Endothelial cell of umbilical vein (primary cell): ENCODE results near the gene ZNF438. TPM values are rescaled to one million over a fixed set of nuclear protein-coding genes. Genes with fewer than 3 reads are reported as not detected.

Experiments
- BruUV-seq: library from RNA; stranded (reverse); fragments of 400-500 nt; replicated peaks from 2 replicates; lab custom pipeline; 2021; lab: Mats Ljungman, UMichigan
- CTCF ChIA-PET: fragments of 300-600, 350-600 bp; sonication (Branson Sonifier 250); formaldehyde crosslinking; loops from one replicate; lab custom pipeline; 2021; ENCODE audit warnings: antibody characterized with exemption, inconsistent platforms; lab: Charles Lee
- POLR2A ChIA-PET: fragments of 300-600, 350-600 bp; sonication (Branson Sonifier 250); formaldehyde crosslinking; loops from one replicate; lab custom pipeline; 2021; ENCODE audit warnings: antibody characterized with exemption, inconsistent platforms; lab: Charles Lee
- DNase-seq: peaks from one replicate; pipeline ENCODE4 v3.0.0-alpha.2; 2011; ENCODE audit warnings: low read depth, low spot score
- FAIRE-seq: peaks from 2 replicates; lab custom pipeline; 2011; peaks lifted over from hg19 to GRCh38; lab: Jason Lieb, UNC
- H2AFZ ChIP-seq: 2 replicates; pipeline ENCODE4 v1.6.0; 2012; ENCODE audit warnings: low read depth, low read length, control low read depth, inconsistent platforms
- H3K27ac ChIP-seq: 2 replicates; pipeline ENCODE4 v1.5.1; 2011; ENCODE audit warnings: low read depth, mild to moderate bottlenecking, control low read depth, low read length, moderate library complexity; ENCODE audit not compliant: insufficient read depth
- H3K27me3 ChIP-seq, 2 experiments: 2 replicates each; pipeline versions ENCODE4 v1.6.0 to v1.6.1; 2011; ENCODE audit warnings: low read length in 2 of 2, mixed read lengths in 1 of 2; ENCODE audit not compliant: control insufficient read depth in 2 of 2, insufficient read depth in 2 of 2
- H3K36me3 ChIP-seq, 2 experiments: 2 replicates in 1 of 2; 3 replicates in 1 of 2; pipeline ENCODE4 v1.5.1; 2011; ENCODE audit warnings: low read length in 2 of 2, mild to moderate bottlenecking in 1 of 2, moderate library complexity in 1 of 2; ENCODE audit not compliant: control insufficient read depth in 2 of 2, insufficient read depth in 2 of 2; ENCODE audit errors: extremely low read depth in 1 of 2
- H3K4me1 ChIP-seq: 3 replicates; pipeline ENCODE4 v1.5.1; 2011; ENCODE audit warnings: mild to moderate bottlenecking, low read length; ENCODE audit not compliant: control insufficient read depth, insufficient read depth; ENCODE audit errors: extremely low read depth
- H3K4me2 ChIP-seq: 2 replicates; pipeline ENCODE4 v1.6.1; 2011; ENCODE audit warnings: low read length, control low read depth, mixed read lengths; ENCODE audit not compliant: insufficient read depth
- H3K4me3 ChIP-seq, 3 experiments: fragments of 200-600 bp in 1 of 3; sonication (generic), shearing (Covaris generic) in 1 of 3; replicated peaks in 1 of 3; 2 replicates each; pipeline ENCODE4 v1.5.1; 2011 to 2016; ENCODE audit warnings: control low read depth in 3 of 3, low read length in 3 of 3, mild to moderate bottlenecking in 2 of 3, inconsistent platforms in 1 of 3, low read depth in 1 of 3, moderate library complexity in 1 of 3; ENCODE audit not compliant: insufficient read depth in 1 of 3
- H3K79me2 ChIP-seq: 2 replicates; pipeline ENCODE4 v1.6.0; 2012; ENCODE audit warnings: low read length, inconsistent platforms; ENCODE audit not compliant: control insufficient read depth, insufficient read depth
- H3K9ac ChIP-seq: replicated peaks from 2 replicates; pipeline ENCODE3; 2011; ENCODE audit warnings: low read length, control low read depth; ENCODE audit not compliant: insufficient read depth; ENCODE audit errors: extremely low read depth
- H3K9me1 ChIP-seq: replicated peaks from 3 replicates; pipeline ENCODE4 v1.6.0; 2011; ENCODE audit warnings: mild to moderate bottlenecking, low read length; ENCODE audit not compliant: control insufficient read depth, insufficient read depth; ENCODE audit errors: extremely low read depth
- H3K9me3 ChIP-seq: replicated peaks from 2 replicates; pipeline ENCODE4 v1.5.1; 2012; ENCODE audit warnings: low read length, inconsistent platforms; ENCODE audit not compliant: control insufficient read depth, insufficient read depth
- H4K20me1 ChIP-seq: replicated peaks from 2 replicates; pipeline ENCODE3; 2011; ENCODE audit warnings: mild to moderate bottlenecking, low read length; ENCODE audit not compliant: control insufficient read depth, insufficient read depth; ENCODE audit errors: extremely low read depth
- EZH2 ChIP-seq: IDR thresholded peaks from 2 replicates; pipeline ENCODE4 v1.6.1; 2012; ENCODE audit warnings: borderline replicate concordance, low read depth, mild to moderate bottlenecking, moderate library complexity, low read length, inconsistent platforms; ENCODE audit not compliant: severe bottlenecking
- FOS ChIP-seq: IDR thresholded peaks from 2 replicates; pipeline ENCODE4 v1.6.1; 2011; ENCODE audit warnings: mild to moderate bottlenecking, low read length, moderate library complexity, borderline replicate concordance; ENCODE audit not compliant: insufficient read depth
- GATA2 ChIP-seq: IDR thresholded peaks from 2 replicates; pipeline ENCODE4 v1.7.0; 2011; ENCODE audit warnings: low read depth, mild to moderate bottlenecking, moderate library complexity, mixed read lengths, low read length; ENCODE audit not compliant: insufficient read length, insufficient read depth
- JUN ChIP-seq: IDR thresholded peaks from 2 replicates; pipeline ENCODE4 v1.6.1; 2011; ENCODE audit warnings: borderline replicate concordance, low read depth; ENCODE audit not compliant: insufficient read length, insufficient read depth
- MAX ChIP-seq: IDR thresholded peaks from 2 replicates; pipeline ENCODE4 v1.6.1; 2011; ENCODE audit not compliant: insufficient read depth, insufficient read length
- MYC ChIP-seq: IDR thresholded peaks from one replicate; pipeline ENCODE4 v1.6.1; 2011; ENCODE audit warnings: mild to moderate bottlenecking, low read depth, low read length
- POLR2A ChIP-seq: IDR thresholded peaks from 2 replicates; pipeline ENCODE4 v1.6.1; 2012; ENCODE audit warnings: low read depth, mild to moderate bottlenecking, control low read depth, low read length
- POLR2AphosphoS5 ChIP-seq: IDR thresholded peaks from 2 replicates; pipeline ENCODE4 v1.6.1; 2012; ENCODE audit warnings: low read depth, mild to moderate bottlenecking, control low read depth, low read length, moderate library complexity; ENCODE audit not compliant: insufficient read depth
- dilution Hi-C: fragments of 300-500 bp; cut with MboI; formaldehyde crosslinking; loops from one replicate; pipeline ENCODE4 v1.15.0; 2019; ENCODE audit warnings: low sequenced_read_pairs; ENCODE audit not compliant: extremely low pct_ligation_motif_present
- intact Hi-C: fragments of 100-400 bp; cut with micrococcal nuclease; formaldehyde crosslinking; loops from one replicate; pipeline ENCODE4 v1.10.0; 2022
- polyA plus RNA-seq, 4 experiments: library from polyadenylated mRNA; depleted of rRNA in 3 of 4; stranded (reverse) in 3 of 4; unstranded in 1 of 4; fragments of >200 nt; gene quantifications; 2 replicates each; pipeline versions ENCODE4 v1.2.1 to v1.2.3, GENCODE V29; 2011 to 2012; ENCODE audit warnings: missing spikeins in 1 of 4
- total RNA-seq: library from RNA; stranded (reverse); gene quantifications from 2 replicates; pipeline ENCODE4 v1.2.3, GENCODE V29; 2021

Gene ZNF438
- total and polyA plus RNA-seq, 2 donors (not counting 3 experiments of a cell fraction or from before 2014, with no cell fraction given): 7.2 to 15.1 TPM

DNA sequence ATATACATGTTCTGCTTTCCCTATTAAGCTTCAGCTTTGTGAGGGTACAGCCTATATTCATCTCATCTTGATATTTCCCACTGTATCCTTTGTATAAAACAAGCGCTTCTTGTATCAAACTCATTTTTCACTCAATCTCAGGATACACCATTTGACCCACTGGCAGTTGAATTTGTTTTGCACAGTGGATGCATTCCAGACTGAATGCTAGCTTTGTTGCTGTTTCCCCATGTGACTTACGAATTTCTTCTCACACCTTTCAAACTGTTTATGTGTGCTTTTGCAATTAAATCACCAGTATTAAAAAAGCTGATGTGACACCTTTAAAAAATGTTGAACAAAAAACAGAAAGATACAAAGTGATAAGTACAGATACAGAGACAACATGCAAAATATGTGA, 180.9 kb downstream of the ZNF438 start:
- Histone ChIP-seq H3K4me1 (peaks cover 14% of the 10 kb centered on the region), H3K36me3 (peaks cover 0 to 2% of the 10 kb centered on the region in 2 experiments), H2AFZ (no peak overlapping the region), H4K20me1 (no peaks in the 10 kb centered on the region), H3K9me1 (no peaks in the 10 kb centered on the region), H3K9ac (no peak overlapping the region), H3K4me3 (no peak overlapping the region), H3K79me2 (no peaks in the 10 kb centered on the region), H3K4me2 (no peak overlapping the region), H3K9me3 (no peaks in the 10 kb centered on the region), H3K27me3 (no peaks in the 10 kb centered on the region), H3K27ac (no peak overlapping the region)
- BruUV-seq: no TSS peak
- DNase-seq: peak; percentile 77
- TF ChIP-seq JUN (no peak), POLR2A (no peak), POLR2AphosphoS5 (no peak), EZH2 (no peak)
- ChIA-PET CTCF (interaction anchor here (0.8 kb wide), 1 partner anchor 11 kb away, joined by 3 read pairs; no protein-coding TSS in a partner anchor), POLR2A (no interaction called here)
- dilution Hi-C loops (no loop called here), intact Hi-C loops (no loop called here)
- FAIRE-seq: no peak

GRCh38 chr10:30849231-30850035, 182.2 kb downstream of the ZNF438 start:
- POLR2A ChIA-PET: no interaction called here

More at GRCh38 chr10:30849231-30850035, 182.2 kb downstream of the ZNF438 start:
- no TSS peak for BruUV-seq
- FAIRE-seq: no peak
- H4K20me1 ChIP-seq: no peaks in the 10 kb centered on the region
- no peak overlapping the region for H2AFZ ChIP-seq
- DNase-seq: no peak
- no peaks in the 10 kb centered on the region for H3K9me1 ChIP-seq
- H3K4me1 ChIP-seq: peaks cover under 1% of the 10 kb centered on the region
- H3K27ac ChIP-seq: no peak overlapping the region
- dilution Hi-C loops: no loop called here
- peaks cover 0 to 4% of the 10 kb centered on the region in 2 experiments for H3K36me3 ChIP-seq
- no peak overlapping the region for H3K4me3 ChIP-seq
- H3K79me2 ChIP-seq: no peaks in the 10 kb centered on the region
- no peak overlapping the region for H3K9ac ChIP-seq
- TF ChIP-seq MAX (no peak), FOS (no peak), JUN (no peak), POLR2A (no peak), MYC (no peak), GATA2 (no peak), EZH2 (no peak)
- intact Hi-C loops: no loop called here
- no peak overlapping the region for H3K4me2 ChIP-seq
- CTCF ChIA-PET: no interaction called here
- H3K9me3 ChIP-seq: no peaks in the 10 kb centered on the region
- H3K27me3 ChIP-seq: no peaks in the 10 kb centered on the region
